Stimulated activated CD8-positive, alpha-beta memory T cell treated with anti-CD3 and anti-CD28 coated beads, Interleukin-12 subunit alpha, Interleukin-12 subunit beta, amount 100 ng/mL, for 1 hour (primary cell): ENCODE results near the gene CYP4A22.
"Not testable (repeated sequence)": the region's sequence is repeated elsewhere in the genome, so short reads cannot be mapped to it uniquely, and the experiment has no call there.

Experiments used
- DNase-seq: peaks from one replicate; pipeline ENCODE4 v3.0.0-alpha.2; 2020; ENCODE audit warnings: low read depth

Gene CYP4A22

DNA sequence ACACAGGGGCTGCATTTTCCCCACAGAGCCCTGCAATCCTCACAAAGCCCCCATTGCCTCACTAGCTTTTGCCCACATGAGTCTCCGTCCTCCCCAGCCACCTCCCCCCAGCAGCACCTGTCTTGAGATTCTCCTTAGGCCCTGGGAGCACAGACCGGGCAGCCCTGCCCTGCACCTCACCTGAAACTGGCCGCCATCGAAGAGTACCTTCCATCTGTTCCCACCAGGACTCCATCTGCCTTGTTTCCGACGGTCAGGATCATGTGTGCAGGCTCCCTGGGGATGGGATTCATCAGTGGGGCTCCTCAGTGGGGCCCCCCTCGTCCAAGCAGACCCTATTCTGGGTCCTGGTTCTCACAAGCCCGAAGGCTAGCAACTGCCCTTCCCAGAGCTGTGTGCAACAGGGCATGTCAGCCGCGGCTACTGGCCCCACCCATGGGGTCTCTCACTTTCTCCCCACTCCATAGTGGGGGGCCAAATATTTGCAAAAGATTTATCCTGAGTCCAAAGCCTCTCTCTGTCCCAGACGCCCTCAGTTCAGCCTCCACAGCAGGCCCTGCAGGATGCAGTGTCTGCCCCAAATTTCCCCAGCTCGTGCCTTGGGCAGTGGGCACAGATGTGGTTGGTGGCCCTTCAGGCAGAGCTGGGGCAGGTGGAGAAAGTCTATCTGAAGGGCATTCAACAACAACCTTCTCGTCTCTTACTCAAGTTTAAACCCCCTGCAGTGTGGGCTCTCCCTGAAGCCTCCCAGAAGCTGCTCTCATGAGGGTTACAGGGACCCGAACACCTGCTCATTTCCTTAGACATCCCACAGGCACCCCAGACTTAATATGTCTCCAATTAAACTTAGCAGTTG lies 47.8 kb downstream of the CYP4A22 start:
- no peak for DNase-seq

DNA sequence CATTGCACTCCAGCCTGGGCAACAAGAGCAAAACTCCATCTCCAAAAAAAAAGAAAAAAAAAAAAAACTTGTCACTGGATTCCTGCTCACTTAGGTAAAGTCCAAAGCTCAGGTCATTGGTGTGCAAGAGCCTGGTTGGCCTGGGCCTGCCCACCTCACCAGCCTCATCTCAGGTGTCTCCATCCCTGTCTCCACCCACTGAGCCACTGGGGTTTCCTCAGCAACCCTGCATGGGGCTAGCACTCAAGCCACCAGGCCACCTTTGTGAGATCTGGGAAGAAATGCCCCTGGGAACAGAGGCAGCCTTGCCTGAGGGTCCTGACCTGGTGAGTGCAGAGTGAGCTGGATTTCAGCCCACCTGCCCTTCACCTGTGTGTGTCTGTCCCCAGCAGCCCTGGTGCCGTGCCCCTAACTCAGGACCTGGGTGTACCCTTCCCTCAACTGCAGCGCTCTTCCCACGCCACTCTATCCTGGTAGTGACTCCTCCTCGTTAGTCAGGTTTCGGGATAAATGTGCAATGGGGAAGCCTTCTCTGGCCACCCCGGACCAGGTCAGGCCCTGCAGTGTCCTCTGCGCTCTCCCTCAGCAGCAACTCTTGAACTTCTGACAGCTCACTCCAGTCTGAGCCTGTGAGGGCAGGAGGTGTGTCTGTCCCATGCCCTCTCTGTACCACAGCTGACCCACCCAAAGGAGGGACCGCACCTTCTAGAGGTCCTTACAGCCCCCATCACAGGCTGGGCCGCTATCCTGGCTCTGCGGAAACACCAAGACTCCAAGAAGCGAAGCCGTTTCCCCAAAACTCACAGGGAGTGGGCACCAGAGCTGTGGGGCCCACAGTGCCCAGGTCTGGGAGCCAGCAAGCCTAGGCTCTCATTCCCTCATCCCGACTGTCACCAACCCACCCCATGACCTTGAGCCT lies 49.3 kb downstream of the CYP4A22 start:
- no peak for DNase-seq

DNA sequence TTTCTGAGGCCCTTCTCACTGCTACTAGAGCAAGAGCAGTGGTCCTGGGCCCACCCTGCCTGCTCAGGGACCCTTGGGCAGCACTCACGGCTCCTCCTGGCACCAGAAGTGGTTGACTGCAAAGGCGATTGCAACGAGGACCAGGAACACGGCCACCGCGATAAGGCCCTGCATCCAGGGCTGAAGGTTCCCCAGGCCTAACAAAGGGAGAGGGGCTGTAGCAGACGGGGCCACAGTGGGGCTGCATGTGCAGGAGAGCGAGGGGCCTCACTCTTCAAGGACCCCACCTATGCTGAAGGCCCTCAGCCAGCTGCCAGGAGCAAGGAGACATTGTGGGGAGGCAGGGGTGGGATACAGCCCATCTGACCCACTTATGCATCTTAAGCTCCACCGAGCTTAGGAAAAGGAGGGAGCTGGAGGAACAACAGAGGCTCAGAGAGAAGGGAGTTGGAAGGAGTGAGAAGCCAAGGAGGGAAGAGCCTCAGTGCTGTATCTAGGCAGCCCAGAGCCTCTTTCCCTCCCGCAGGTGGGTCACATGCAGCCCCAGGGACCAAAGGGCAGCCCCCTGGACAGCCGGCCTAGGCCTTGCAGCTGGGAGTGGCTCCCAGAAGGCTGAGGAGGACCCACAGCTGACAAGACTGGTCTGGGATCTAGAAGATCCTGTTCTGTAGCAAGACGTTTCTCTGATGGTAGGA lies 50.1 kb downstream of the CYP4A22 start:
- no peak for DNase-seq

DNA sequence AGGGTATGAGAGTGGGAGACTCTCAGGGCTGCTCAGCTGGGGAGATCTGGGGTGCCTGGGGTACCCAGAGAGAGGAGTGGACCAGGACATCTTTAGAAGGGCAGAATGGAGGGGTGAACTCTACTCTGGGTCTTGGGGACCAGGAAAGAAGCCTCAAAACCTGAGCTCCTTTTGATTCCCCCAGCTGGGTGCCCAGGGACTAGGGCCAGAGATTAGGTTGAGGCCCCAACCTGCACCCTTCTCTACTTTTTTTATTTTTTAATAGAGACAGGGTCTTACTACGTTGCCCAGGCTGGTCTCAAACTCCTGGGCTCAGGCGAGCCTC lies 50.6 kb downstream of the CYP4A22 start:
- DNase-seq: no peak

DNA sequence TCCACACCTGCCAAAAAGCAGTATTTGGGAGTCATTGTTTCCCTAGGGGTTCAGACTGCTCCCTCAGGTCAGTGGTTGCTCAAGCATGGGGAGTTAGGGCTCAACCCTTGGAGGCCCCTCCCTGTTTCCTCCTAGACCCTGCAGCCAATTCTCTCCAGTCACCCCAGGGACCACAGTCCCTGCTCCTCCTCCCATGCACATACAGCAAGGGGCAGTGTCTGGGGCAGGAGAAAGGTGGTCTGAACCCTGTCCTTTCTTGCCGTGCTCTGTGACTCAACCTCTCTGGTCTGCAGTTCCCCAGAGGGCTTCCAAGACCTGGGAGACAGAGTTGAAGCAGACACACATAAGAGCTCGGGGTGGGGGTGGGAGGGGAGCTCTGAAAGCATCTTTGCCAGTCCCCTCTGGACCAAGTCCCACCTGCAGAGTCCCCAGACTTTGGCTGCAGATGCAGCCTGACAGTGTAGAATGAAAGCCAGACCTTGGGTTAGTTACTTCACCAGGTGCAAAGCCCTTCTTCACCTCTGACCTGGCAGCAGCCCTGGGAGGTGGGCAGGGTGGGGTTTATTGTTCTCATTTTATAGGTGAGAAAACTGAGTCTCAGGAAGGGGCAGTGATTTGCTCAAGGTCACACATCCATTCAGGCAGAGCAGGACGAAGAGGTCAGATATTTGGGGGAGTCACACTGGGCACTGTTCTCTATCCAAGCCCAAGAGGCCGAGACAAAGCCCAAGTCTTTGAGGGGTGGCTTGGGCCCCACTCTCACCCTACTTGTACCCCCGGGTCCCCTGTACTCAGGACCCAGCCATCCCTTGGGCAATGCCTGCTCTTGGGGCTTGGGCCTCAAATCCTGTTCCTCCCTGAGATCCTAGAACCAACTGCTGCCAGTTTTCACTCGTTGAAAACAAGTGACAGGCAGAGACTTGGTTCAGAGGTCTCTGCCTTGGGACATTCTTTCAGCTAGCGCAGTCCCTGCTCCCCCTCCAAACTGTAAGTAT lies 51.8 kb downstream of the CYP4A22 start:
- DNase-seq: no peak

DNA sequence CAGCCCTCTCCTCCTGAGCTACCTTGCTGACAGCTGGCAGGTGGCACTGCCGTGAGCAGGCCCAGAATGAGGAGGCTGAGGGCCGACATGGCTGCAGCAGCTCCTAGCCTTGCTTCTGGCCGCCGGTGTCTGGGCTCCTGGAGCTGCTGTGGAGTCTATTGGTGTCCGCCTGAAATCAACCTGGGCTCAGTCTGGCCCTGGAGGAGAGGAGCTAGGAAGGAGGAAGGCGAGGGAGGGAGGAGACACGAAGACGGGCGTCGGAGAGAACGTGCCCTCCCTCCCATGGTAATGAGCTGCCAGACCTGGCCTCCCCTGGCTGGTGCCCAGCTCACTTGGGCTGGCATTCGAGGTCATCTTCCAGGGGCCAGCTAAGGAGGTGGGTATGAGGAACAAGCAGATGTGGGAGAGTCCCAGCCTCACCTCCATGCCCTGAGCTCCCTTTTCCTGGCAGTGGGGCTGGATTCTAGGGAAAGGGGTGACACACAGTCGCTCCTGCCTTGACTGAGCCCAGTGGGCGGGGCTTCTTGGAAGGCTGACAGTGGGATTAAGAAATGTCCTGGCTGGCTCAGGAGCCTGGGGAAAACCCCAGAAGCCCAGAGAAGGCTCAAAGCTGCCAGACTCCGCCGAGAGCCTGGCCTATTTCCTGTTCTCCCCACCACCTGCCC lies 52.7 kb downstream of the CYP4A22 start, which contains the start of gene PDZK1IP1:
PDZK1IP1 (minus strand) TSS at position 193 of the 665 bp plus-strand sequence; CDS start at position 89, 104 bp downstream.
- no peak for DNase-seq

DNA sequence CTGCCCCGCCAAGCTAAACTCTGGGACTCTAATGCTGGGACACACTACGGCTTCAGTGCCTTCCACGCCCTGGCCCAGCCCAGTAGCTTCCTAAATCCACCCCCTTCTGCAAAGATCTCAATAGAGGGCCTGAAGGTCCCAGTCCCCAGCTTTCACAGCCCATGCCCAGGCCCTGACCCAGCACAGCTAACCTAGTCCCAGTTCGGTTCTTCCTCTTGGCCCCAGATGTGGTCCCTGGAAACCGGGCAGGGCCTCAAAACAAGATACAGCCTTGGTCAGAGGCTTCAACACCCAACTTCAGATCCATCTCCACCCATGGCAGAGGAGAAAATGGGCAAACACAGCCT lies 53.2 kb downstream of the CYP4A22 start:
- DNase-seq: no peak

DNA sequence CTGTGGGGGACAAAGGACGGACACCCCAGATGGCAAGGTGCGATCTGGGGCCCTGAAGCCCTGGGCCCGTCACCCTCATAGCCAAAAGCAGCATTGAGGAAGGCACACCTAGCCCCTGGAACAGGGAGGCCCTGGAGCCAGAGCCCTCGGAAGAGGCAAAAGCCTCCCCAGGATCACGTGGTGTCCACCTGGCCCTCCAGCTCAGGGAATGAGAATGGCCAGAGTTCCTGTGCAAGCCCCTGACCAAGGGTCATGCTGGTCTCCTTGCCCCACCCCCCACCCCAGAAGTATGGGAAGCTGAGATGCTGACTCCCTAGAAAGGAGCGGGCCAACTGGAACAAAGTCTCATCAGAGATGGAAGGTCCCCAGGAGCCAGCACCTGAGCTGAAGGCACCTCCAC lies 53.6 kb downstream of the CYP4A22 start:
- no peak for DNase-seq

DNA sequence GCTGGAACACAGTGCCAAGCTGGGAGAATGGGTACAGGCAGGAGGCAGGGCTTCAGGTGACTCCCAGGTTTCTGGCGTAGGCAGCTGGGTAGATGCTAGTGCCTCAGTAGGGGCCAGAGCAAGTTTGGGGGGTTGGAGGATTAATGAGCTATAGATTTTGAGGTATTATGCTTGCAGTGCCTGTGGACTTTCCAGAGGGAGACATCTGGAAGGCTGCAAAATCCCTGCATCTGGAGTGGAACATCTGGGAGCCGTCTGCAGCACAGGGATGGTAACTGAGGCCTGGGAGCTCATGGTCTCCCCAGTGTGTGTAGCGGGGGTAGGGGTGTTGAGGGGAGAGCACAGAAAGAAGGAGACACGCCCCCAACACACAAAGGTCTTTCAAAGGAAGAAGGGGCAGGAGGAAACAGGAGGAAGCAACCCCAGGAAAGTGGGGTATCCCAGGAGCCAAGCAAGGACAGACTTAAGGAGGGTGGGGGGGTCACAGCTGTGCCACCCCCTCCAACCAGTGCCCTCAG lies 54.8 kb downstream of the CYP4A22 start:
- DNase-seq: no peak

DNA sequence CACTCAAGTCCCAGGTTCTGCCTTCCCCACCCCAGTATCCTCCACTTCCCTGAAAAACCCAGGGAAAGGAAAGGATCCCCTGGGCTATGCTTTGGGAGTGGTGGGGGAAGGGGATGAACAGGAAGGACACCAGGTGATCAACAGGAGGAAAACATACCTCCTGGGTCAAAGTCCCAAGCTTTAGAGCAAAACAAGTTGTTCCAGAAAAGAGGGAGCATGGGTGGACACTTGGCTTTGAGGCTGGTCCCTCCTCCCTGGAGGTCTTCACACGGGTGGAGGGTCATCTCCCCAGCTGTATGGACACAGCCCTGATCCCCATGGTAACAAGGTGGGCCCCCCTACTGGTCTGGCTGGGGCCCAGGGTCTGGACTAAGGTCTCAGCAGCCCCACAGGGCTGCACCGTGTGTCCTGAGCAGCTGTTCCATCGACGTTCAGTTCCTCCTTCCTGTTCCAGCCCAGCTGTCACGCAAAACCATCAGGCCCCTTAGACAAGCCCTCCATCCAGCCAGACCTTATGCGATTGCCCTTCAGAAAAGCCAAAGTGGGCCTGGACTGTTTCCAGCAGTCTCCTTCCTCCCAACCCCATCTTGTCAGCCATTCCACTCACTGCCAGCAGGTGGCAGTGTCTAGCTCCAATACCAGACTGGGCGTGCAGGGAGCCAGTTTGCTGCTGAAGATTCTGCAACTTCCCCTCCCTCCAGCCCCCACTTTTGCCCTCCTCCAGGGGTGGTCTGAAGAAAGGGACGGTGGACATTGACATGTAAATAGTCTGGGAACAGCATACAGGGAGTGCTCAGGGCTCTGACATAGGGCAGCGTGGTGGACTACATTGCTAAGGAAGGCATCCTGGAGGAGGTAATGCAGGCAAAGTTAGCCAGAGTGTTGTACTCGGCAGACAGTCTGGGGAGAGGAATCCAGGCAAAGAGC lies 55.5 kb downstream of the CYP4A22 start:
- DNase-seq: peak; percentile 40

DNA sequence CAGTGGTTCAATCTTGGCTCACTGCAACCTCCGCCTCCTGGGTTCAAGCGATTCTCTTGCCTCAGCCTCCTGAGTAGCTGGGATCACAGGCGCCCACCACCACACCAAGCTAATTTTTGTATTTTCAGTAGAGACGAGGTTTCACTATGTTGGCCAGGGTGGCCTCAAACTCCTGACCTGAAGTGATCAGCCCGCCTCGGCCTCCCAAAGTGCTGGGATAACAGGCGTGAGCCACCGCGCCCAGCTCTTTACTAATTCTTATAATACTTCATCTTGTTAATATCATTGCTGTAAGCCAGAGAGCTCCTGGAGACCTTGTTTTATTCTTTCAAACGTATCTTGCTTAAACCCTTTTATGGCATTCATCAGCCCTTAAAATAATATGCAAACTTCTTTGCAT lies 56.3 kb downstream of the CYP4A22 start:
- DNase-seq: not testable (repeated sequence)

DNA sequence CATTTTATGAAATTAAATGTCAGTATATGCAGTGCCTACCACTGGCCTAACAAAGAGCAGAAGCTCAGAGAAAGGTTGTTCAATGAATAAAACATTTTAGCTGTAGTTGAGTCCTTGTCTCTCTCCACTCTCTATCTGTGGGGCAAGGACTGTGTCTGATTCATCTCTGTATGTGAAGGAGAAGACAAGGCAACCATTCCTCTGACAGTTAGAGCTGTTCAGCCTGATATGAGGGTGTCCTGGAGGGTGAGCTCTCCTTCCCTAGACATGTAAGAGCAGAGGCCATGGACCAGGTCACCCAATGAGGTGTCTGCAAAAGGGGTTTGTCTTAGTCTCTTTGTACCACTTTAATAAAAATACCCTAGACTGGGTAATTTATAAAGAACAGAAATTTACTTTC lies 57.1 kb downstream of the CYP4A22 start:
- DNase-seq: no peak

DNA sequence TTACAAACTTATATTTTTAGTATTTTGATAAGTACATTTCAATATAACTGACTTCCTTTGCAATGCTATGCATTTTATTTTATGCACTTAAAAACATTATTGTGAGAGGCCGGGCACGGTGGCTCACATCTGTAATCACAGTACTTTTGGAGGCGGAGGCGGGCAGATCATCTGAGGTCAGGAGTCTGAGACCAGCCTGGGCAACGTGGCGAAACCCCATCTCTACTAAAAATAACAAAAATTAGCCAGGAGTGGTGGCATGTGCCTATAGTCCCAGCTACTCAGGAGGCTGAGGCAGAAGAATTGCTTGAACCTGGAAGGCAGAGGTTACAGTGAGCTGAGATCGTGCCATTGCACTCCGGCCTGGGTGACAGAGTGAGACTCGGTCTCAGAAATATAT lies 58.7 kb downstream of the CYP4A22 start:
- not testable (repeated sequence) for DNase-seq

DNA sequence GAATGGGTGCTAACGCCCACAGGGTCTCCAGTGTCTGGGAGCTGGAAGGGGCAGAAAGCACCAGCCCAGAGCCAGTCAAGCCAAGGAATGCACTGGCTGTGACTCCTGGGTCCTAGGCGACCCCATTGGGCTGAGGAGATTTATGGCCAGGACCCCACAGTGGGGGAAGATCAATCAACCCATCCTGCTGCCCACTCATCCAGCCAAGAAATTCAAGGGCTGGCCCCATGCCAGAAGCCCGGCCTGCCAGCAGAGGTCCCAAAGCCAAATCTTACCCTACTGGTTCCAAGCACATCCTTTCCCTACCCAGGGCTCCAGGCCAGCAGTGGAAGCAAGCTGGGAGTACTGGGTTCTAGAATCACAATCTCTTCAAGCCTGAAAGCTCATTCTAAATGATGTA lies 59.4 kb downstream of the CYP4A22 start:
- DNase-seq: no peak

DNA sequence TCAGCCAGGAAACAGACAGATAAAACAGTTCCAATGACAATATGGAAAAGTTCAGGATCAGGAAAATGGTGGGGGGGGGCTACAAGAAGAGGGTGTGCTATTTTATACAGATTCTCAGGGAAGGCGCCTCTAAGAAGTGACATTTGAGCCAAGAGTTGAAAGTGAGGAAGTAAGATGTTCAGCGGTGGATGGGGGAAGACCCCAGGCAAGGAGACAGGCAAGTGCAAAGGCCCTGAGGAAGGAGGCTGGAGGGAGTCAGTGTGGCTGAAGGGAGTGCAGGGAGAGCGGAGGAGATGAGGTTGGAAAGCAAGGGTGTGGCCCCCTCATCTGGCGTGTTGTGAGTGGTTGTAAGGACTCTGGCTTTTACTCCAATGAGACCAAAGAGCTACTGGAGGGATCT lies 61.0 kb downstream of the CYP4A22 start:
- DNase-seq: no peak
